GM10266 (cell line): ENCODE data around the gene CLDN10.

Experiments
- DNase-seq: peaks from one replicate; pipeline ENCODE4 v3.0.0; 2012; ENCODE audit errors: extremely low spot score
- TF ChIP-seq, protein P1 (sequence below): IDR thresholded peaks from 2 replicates; pipeline ENCODE4 v1.5.1; 2012; ENCODE audit warnings: mild to moderate bottlenecking, low read depth; ENCODE audit not compliant: control insufficient read depth, insufficient read depth; ENCODE audit errors: missing control alignments

The CLDN10 gene

DNA sequence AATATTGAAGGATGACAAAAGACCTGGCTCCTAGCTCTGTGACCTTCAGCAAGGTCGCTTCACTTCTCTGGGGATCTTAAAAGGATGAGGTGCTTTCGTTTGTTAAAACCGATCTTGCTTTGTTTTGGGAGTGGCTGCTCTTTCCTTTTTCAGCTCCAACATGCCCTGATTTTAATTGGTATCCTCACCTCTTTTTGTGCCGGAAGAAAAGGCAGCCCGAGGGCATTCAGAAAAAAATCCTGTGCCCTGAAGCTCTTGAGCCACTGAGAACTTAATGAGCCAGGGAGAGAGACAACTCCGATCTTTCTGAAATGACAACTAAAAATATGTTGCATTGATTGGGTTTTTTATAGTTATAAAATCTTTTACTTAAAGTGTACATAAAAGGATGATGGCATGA is 19.4 kb downstream of the CLDN10 start:
- no peak for DNase-seq
- TF ChIP-seq, protein P1, sequence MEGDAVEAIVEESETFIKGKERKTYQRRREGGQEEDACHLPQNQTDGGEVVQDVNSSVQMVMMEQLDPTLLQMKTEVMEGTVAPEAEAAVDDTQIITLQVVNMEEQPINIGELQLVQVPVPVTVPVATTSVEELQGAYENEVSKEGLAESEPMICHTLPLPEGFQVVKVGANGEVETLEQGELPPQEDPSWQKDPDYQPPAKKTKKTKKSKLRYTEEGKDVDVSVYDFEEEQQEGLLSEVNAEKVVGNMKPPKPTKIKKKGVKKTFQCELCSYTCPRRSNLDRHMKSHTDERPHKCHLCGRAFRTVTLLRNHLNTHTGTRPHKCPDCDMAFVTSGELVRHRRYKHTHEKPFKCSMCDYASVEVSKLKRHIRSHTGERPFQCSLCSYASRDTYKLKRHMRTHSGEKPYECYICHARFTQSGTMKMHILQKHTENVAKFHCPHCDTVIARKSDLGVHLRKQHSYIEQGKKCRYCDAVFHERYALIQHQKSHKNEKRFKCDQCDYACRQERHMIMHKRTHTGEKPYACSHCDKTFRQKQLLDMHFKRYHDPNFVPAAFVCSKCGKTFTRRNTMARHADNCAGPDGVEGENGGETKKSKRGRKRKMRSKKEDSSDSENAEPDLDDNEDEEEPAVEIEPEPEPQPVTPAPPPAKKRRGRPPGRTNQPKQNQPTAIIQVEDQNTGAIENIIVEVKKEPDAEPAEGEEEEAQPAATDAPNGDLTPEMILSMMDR = no peak

DNA sequence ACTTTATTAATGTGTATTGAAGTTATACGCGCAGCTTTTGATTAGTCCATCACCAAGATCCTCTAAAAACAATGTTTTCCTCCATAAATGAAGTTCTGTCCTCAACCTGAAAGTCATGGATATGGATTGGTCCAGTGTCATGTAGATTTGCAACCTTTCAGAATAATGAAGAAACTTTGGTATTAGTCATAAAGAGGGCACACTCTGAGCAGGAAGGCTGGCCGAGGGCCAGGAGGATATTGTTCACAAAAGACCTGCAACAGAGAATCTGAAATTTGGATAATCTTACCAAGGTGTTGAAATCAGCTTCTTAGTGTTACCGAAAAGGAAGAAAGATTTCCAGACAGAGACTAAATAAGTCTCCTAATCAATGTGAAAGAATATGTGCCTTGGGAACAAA is 20.7 kb downstream of the CLDN10 start:
- DNase-seq = no peak
- TF ChIP-seq, protein P1 = no peak

DNA sequence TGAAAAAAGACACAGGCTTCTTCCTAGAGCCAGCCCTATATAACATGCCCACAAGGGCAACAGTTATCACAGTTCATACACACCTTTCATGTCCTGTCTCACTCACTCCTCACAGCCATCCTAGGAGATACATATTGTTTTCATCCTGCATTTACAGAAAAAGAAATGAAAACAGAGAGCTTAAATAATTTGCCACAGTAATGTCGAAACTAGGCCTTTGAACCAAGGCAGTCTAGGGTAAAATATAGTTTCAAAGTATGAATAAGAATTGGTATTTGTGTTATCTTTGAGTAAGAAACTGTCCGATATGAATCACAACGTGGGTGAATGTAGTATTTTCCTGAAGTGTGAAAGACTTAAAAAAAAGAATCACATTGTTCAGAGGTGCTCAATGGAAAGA is 26.8 kb downstream of the CLDN10 start:
- TF ChIP-seq, protein P1 = no peak
- no peak for DNase-seq

DNA sequence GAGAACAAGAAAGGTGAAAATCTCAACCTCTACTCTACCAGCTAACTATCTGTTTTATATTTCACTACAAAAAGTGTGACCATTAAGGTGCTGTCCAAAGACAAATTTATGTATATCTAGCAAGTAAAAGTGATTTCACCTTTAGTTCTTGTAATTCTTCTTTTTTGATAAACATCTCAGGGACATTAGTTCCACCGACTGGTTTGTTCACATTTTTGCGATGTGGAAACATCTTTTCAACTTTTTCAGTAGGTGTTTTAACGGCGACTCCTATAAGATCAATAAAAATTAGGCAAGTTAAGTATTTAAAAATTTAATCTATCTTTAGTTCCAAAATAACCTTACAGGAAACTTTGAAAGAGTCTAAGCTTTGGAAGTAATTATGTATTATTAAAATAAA is 33.3 kb downstream of the CLDN10 start:
- TF ChIP-seq, protein P1 = no peak
- DNase-seq = no peak

DNA sequence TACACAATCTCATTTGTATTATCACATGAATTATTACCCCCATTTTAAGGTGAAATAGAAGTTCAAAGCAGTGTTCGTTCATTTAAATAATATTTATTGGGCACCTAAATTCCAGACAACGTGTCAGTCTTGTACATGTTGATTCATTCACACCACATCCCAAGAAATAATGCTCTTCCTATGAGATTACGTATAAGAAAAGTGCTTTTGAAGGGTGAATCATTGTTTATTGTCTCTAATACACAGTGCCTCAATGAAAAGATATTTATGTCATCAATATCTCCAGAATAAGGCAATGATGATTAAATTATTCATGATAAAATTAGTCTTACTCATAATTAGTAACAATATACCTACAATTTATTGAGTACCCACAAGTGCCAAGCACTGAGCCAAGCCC is 35.6 kb downstream of the CLDN10 start:
- TF ChIP-seq, protein P1 = no peak

DNA sequence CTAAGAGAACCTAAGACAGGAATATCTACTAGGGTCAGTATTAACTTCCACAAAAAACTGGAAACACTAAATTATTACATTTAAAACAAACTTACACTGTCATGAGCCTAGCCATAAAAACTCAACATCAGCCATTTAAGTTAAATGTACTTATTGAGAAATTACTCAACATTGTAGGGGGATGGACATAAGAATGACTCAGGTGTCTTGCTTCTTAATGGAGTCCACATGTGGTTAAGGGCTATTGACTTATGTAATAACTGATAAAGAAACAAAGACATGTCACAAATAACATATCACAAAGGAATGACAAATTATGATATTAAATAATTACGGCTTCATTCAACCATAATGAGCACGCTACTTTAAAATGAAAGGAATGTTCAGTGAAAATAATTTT is 36.2 kb downstream of the CLDN10 start:
- TF ChIP-seq, protein P1 = no peak
- DNase-seq = no peak

More for the DNA sequence above, 35.6 kb downstream of the CLDN10 start:
- no peak for DNase-seq

DNA sequence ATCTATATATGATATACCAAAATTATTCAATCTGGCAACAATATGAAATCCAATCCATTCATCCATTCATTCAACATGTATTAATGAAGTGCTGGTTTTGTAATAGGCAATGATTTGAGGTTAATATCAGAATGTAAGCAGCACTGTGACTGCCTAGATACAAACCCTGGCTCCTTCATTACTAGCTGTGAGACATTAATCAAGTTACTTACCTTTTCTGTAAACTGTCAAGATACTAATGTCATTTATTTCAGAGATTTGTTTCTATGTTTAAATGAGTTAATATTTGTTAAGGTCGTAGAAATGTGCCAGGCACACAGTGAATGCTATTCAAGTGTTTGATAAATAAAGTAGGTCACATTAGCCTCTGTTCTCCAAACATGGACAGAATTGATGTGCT is 40.9 kb downstream of the CLDN10 start:
- no peak for DNase-seq
- TF ChIP-seq, protein P1 = no peak
